A549 (cell line): Measurements from ENCODE around the gene UCP3.

Experiments used
- CBX2 ChIP-seq: fragments of 200-600 bp; sonication (generic); IDR thresholded peaks from 2 replicates; pipeline ENCODE4 v1.6.1; 2016; ENCODE audit warnings: low read depth, mild to moderate bottlenecking, borderline replicate concordance
- CBX8 ChIP-seq: fragments of 200-600 bp; sonication (generic); IDR thresholded peaks from 2 replicates; pipeline ENCODE4 v1.6.1; 2016
- JUN ChIP-seq, 2 experiments: fragments of >200 bp; sonication (Bioruptor Twin); formaldehyde crosslinking; IDR thresholded peaks; 2 replicates in 1 of 2; 3 replicates in 1 of 2; pipeline ENCODE4 v1.6.1; 2016 to 2017
- POLR2A ChIP-seq: IDR thresholded peaks from 2 replicates; pipeline ENCODE4 v1.6.1; 2012; ENCODE audit warnings: mild to moderate bottlenecking, low read length
- TF ChIP-seq, protein P1 (sequence below): fragments of >200 bp; sonication (Bioruptor Twin); formaldehyde crosslinking; IDR thresholded peaks from 3 replicates; pipeline ENCODE4 v1.5.1; 2016

DNA sequence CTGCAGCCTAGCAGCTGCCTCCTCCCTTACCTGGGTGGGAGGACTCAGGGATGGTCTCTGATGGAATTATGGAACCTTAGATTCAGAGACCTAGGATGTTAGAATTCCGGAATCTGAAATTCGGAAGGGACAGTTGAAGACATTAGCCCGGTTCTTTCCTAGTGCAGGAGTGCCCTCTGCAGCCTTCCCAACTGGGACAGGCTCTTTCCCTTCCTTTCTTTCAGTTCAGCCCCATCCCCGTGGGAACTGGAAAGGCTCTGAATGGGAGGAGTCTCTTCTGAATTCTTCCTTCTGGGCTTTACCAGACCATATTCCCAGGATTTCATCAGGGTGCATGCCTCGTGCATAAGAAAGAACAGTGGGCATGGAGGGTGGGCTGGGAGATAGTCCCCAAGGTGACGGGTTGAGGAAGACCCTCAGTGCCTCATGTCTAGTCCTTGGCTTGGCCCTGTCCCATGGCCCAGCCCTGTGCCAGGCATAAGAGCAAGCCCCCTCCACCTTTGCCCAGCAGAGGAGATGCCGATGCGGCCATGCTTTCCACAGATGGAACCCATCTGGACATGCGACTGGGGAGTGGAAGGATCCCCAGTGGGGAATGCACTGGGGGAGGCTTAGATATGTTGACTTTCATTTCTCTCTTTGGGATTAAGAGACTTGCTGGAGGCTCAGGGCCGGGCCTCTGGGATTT lies 43.7 kb downstream of the UCP3 start:
- TF ChIP-seq, protein P1, sequence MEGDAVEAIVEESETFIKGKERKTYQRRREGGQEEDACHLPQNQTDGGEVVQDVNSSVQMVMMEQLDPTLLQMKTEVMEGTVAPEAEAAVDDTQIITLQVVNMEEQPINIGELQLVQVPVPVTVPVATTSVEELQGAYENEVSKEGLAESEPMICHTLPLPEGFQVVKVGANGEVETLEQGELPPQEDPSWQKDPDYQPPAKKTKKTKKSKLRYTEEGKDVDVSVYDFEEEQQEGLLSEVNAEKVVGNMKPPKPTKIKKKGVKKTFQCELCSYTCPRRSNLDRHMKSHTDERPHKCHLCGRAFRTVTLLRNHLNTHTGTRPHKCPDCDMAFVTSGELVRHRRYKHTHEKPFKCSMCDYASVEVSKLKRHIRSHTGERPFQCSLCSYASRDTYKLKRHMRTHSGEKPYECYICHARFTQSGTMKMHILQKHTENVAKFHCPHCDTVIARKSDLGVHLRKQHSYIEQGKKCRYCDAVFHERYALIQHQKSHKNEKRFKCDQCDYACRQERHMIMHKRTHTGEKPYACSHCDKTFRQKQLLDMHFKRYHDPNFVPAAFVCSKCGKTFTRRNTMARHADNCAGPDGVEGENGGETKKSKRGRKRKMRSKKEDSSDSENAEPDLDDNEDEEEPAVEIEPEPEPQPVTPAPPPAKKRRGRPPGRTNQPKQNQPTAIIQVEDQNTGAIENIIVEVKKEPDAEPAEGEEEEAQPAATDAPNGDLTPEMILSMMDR = no peak
- TF ChIP-seq CBX8 (no peak), POLR2A (no peak), CBX2 (no peak), JUN (IDR thresholded peaks at IDR 0.05) (no peak)
